ENCODE data around the gene DTX3.

DNA sequence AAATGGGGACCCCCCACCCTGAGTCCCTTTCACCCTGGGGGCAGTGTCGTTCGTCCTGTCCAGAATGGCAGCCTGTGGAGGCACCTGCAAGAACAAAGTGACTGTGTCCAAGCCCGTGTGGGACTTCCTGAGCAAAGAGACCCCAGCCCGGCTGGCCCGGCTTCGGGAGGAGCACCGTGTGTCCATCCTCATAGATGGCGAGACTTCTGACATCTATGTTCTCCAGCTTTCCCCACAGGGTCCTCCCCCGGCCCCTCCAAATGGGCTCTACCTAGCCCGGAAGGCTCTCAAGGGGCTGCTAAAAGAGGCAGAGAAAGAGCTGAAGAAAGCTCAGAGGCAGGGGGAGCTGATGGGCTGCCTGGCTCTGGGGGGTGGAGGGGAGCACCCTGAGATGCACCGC is 2.2 kb downstream of the DTX3 start:
- TF ChIP-seq, protein P1, sequence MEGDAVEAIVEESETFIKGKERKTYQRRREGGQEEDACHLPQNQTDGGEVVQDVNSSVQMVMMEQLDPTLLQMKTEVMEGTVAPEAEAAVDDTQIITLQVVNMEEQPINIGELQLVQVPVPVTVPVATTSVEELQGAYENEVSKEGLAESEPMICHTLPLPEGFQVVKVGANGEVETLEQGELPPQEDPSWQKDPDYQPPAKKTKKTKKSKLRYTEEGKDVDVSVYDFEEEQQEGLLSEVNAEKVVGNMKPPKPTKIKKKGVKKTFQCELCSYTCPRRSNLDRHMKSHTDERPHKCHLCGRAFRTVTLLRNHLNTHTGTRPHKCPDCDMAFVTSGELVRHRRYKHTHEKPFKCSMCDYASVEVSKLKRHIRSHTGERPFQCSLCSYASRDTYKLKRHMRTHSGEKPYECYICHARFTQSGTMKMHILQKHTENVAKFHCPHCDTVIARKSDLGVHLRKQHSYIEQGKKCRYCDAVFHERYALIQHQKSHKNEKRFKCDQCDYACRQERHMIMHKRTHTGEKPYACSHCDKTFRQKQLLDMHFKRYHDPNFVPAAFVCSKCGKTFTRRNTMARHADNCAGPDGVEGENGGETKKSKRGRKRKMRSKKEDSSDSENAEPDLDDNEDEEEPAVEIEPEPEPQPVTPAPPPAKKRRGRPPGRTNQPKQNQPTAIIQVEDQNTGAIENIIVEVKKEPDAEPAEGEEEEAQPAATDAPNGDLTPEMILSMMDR (IDR thresholded peaks at IDR 0.05 in 2 of 3, conservative IDR thresholded peaks at IDR 0.05 in 1 of 3; ENCODE audit: borderline replicate concordance in 1 of 3, insufficient read depth in 1 of 3, low read depth in 2 of 3, low read length in 2 of 3), result no peak
- TF ChIP-seq ZNF274 (IDR thresholded peaks at IDR 0.05; ENCODE audit: low read depth, low read length), result no peak
- TF ChIP-seq POLR2A (IDR thresholded peaks at IDR 0.05; ENCODE audit: borderline replicate concordance, extremely low read depth, insufficient read depth, insufficient read length), result no peak

All from HCT116 (cell line).